RPMI7951 (cell line): ENCODE measurements around the gene ASTN2. TPM values are rescaled to one million over a fixed set of nuclear protein-coding genes. Genes with fewer than 3 reads are reported as not detected.

ENCODE experiments used
- DNase-seq: peaks from one replicate; pipeline ENCODE4 v3.0.0-alpha.2; 2012; ENCODE audit warnings: low read depth
- total RNA-seq: library from RNA; depleted of rRNA; stranded (reverse); fragments of >200 nt; shearing (Covaris generic); gene quantifications from 2 replicates; pipeline ENCODE4 v1.2.3, GENCODE V29; 2014

ASTN2 gene
- total RNA-seq, 1 experiment from 2014 or later: 5.2 TPM

- no peak for DNase-seq
These were observed 114.3 kb downstream of the ASTN2 start for GRCh38 chr9:117300371-117301110.

GRCh38 chr9:117296453-117296852 lies 118.4 kb downstream of the ASTN2 start:
- DNase-seq: no peak

- no peak for DNase-seq
These were observed 121.4 kb downstream of the ASTN2 start for GRCh38 chr9:117293206-117294114.

- DNase-seq: no peak
These were observed 123.8 kb downstream of the ASTN2 start for GRCh38 chr9:117290856-117291622.

GRCh38 chr9:117290306-117290840 lies 124.5 kb downstream of the ASTN2 start:
- DNase-seq: no peak

- DNase-seq: no peak
These were observed 128.6 kb downstream of the ASTN2 start for GRCh38 chr9:117286245-117286644.

- no peak for DNase-seq
These were observed 130.4 kb downstream of the ASTN2 start for GRCh38 chr9:117284414-117284813.

- no peak for DNase-seq
These were observed 132.3 kb downstream of the ASTN2 start for GRCh38 chr9:117282541-117282940.

GRCh38 chr9:117278471-117279035 lies 136.3 kb downstream of the ASTN2 start:
- no peak for DNase-seq

GRCh38 chr9:117278020-117278419 lies 136.8 kb downstream of the ASTN2 start:
- DNase-seq: no peak

- DNase-seq: no peak
These were observed 138.4 kb downstream of the ASTN2 start for GRCh38 chr9:117276444-117276843.

GRCh38 chr9:117273612-117274011 lies 141.2 kb downstream of the ASTN2 start:
- DNase-seq: no peak

- no peak for DNase-seq
These were observed 145.9 kb downstream of the ASTN2 start for GRCh38 chr9:117268847-117269446.

- DNase-seq: no peak
These were observed 147.9 kb downstream of the ASTN2 start for GRCh38 chr9:117266855-117267497.

GRCh38 chr9:117265253-117265652 lies 149.6 kb downstream of the ASTN2 start:
- no peak for DNase-seq

- no peak for DNase-seq
These were observed 156.5 kb downstream of the ASTN2 start for GRCh38 chr9:117258184-117258866.

- no peak for DNase-seq
These were observed 161.6 kb downstream of the ASTN2 start for GRCh38 chr9:117253261-117253660.

- no peak for DNase-seq
These were observed 164.1 kb downstream of the ASTN2 start for GRCh38 chr9:117250610-117251215.

- DNase-seq: no peak
These were observed 165.1 kb downstream of the ASTN2 start for GRCh38 chr9:117249799-117250198.

GRCh38 chr9:117247266-117247665 lies 167.6 kb downstream of the ASTN2 start:
- no peak for DNase-seq
